Measurements from ENCODE around the gene MAPK8IP1. TPM values are rescaled to one million over a fixed set of nuclear protein-coding genes. Genes with fewer than 3 reads are reported as not detected.

The MAPK8IP1 gene
- total and polyA plus RNA-seq, 8 donors = 21.3 to 49.7 (median 33.5) TPM

- Histone ChIP-seq H3K9me3 (no peaks in the 10 kb centered on the region), H3K36me3 (peaks cover 0 to 8% (median 0%) of the 10 kb centered on the region in 3 donors), H3K27ac (no peak overlapping the region), H3K27me3 (no peaks in the 10 kb centered on the region), H3K4me3 (no peak overlapping the region), H3K4me1 (peaks cover 0 to under 1% (median 0%) of the 10 kb centered on the region in 3 donors)
- DNase-seq (peak in 2 of 6 donors; percentile 9 to 71), FAIRE-seq (no peak), ATAC-seq (no peak)
- WGBS, 2 donors = 90 to 91% methylated on average over 27 of the region's 27 CpGs
- no peak for TF ChIP-seq CTCF (IDR thresholded peaks at IDR 0.05)
- intact Hi-C loops (cut with DNase I) = no loop called here
Observed at GRCh38 chr11:45927684-45928413, 42.4 kb downstream of the MAPK8IP1 start.

GRCh38 chr11:45928535-45929215, 43.2 kb downstream of the MAPK8IP1 start:
- peaks cover 0 to 8% (median 0%) of the 10 kb centered on the region in 3 donors for H3K36me3 ChIP-seq
- WGBS, 2 donors = 79% methylated on average over 13 of the region's 13 CpGs
- H3K9me3 ChIP-seq = no peaks in the 10 kb centered on the region
- FAIRE-seq (no peak), ATAC-seq (no peak), DNase-seq (peak in 1 of 6 donors; percentile 58)
- H3K4me1 ChIP-seq = peaks cover 0 to 8% (median under 1%) of the 10 kb centered on the region in 3 donors
- no peak for TF ChIP-seq CTCF (IDR thresholded peaks at IDR 0.05)
- H3K4me3 ChIP-seq = no peak overlapping the region
- intact Hi-C loops (cut with DNase I) = no loop called here
- H3K27ac ChIP-seq = no peak overlapping the region
- no peaks in the 10 kb centered on the region for H3K27me3 ChIP-seq

GRCh38 chr11:45929486-45930030, 44.1 kb downstream of the MAPK8IP1 start:
- WGBS, 2 donors = 85 to 87% methylated on average over 10 of the region's 10 CpGs

GRCh38 chr11:45930031-45930794, 44.8 kb downstream of the MAPK8IP1 start:
- TF ChIP-seq CTCF (IDR thresholded peaks at IDR 0.05) = no peak
- no peaks in the 10 kb centered on the region for H3K27me3 ChIP-seq
- DNase-seq (peak; percentile 43 to 87 (median 67)), ATAC-seq (peak; percentile 15 to 64 (median 47)), FAIRE-seq (no peak)
- intact Hi-C loops (cut with DNase I) = no loop called here
- no peak overlapping the region for H3K27ac ChIP-seq
- no peaks in the 10 kb centered on the region for H3K9me3 ChIP-seq
- H3K4me3 ChIP-seq = no peak overlapping the region
- peaks cover 0 to 22% (median 8%) of the 10 kb centered on the region in 3 donors for H3K4me1 ChIP-seq
- WGBS, 2 donors = 56 to 57% methylated on average over 14 of the region's 14 CpGs
- H3K36me3 ChIP-seq = peaks cover 0 to 12% (median 0%) of the 10 kb centered on the region in 3 donors

More at GRCh38 chr11:45929486-45930030, 44.1 kb downstream of the MAPK8IP1 start:
- intact Hi-C loops (cut with DNase I) = no loop called here
- TF ChIP-seq CTCF (IDR thresholded peaks at IDR 0.05) = no peak
- H3K4me1 ChIP-seq = peaks cover 0 to 17% (median 8%) of the 10 kb centered on the region in 3 donors
- peaks cover 0 to 9% (median 0%) of the 10 kb centered on the region in 3 donors for H3K36me3 ChIP-seq
- no peak overlapping the region for H3K4me3 ChIP-seq
- no peaks in the 10 kb centered on the region for H3K9me3 ChIP-seq
- DNase-seq (peak in 1 of 6 donors; percentile 40), ATAC-seq (no peak), FAIRE-seq (no peak)
- no peak overlapping the region for H3K27ac ChIP-seq
- no peaks in the 10 kb centered on the region for H3K27me3 ChIP-seq
